ENCODE results near the gene STK32C. TPM values are rescaled to one million over a fixed set of nuclear protein-coding genes. Genes with fewer than 3 reads are reported as not detected.

The STK32C gene
- total RNA-seq, 4 donors from 2014 or later, result 5.0 to 8.9 (median 8.1) TPM

DNA sequence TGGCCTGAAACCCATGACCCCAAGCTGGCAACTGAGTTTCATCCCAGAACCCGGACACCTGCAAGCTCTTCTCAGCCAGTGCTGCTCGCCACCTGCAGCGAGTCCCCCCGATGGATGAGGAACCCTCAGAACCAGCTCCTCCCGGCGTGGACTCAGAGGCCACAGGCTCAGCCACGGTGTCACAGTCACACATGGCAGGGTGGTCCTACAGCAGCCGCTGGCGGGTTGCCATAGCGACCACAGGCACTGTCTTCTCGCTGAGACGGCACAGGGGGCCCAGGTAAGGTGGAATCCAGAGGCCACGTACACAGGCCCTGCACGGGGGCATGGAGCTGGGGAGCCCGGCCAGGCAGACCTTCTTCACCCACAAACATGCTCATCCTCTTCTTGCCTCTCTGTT is 67.6 kb downstream of the STK32C start:
- TF ChIP-seq, protein P1, sequence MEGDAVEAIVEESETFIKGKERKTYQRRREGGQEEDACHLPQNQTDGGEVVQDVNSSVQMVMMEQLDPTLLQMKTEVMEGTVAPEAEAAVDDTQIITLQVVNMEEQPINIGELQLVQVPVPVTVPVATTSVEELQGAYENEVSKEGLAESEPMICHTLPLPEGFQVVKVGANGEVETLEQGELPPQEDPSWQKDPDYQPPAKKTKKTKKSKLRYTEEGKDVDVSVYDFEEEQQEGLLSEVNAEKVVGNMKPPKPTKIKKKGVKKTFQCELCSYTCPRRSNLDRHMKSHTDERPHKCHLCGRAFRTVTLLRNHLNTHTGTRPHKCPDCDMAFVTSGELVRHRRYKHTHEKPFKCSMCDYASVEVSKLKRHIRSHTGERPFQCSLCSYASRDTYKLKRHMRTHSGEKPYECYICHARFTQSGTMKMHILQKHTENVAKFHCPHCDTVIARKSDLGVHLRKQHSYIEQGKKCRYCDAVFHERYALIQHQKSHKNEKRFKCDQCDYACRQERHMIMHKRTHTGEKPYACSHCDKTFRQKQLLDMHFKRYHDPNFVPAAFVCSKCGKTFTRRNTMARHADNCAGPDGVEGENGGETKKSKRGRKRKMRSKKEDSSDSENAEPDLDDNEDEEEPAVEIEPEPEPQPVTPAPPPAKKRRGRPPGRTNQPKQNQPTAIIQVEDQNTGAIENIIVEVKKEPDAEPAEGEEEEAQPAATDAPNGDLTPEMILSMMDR (IDR thresholded peaks at IDR 0.05), result no peak
- ATAC-seq (ENCODE audit: low FRiP score) (no peak), DNase-seq (ENCODE audit: low spot score) (no peak)

DNA sequence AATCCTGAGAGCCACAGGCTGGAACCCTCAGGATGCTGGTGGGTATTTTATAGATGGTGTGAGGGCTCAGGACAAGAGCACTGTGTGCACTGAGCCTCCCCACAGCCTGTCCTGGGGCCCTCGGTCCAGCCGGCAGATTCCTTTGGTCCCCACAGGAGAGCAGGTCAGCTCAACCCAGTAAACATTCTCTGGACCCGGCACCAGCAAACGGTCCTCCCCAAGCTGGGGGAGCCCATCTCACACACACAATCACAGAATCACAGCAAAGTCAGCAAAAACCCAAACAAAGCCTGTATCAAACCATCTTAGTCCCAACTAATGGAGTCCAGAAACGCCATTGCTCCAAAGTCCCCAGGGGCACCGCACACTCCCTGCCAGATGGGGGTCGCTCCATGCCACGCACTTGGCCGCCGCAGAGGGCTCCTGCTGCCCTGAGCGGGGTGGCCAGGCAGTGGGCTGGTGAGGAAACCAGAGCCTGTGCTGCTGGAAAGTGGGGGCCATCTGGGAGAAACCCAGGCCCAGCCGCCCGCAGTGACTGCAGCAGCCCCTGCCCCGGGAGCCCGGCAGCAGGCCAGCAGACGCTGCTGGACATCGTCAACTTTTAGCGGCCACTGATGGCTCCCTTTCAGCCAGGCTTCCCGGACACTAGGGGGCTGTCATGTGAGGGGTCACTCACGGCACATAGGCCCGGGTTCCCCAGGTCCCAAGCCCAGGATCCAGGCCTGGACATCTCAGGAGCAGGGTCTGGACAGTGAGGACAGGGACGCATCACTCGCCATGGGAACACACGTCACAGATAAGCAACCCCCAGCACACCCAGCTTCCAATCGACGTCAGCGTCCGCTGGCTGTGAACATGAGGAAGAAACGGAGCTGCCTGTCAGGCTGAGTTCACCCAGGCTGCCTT is 68.4 kb downstream of the STK32C start:
- DNase-seq (ENCODE audit: low spot score) (no peak), ATAC-seq (ENCODE audit: low FRiP score) (no peak)
- TF ChIP-seq, protein P1 (IDR thresholded peaks at IDR 0.05), result no peak

DNA sequence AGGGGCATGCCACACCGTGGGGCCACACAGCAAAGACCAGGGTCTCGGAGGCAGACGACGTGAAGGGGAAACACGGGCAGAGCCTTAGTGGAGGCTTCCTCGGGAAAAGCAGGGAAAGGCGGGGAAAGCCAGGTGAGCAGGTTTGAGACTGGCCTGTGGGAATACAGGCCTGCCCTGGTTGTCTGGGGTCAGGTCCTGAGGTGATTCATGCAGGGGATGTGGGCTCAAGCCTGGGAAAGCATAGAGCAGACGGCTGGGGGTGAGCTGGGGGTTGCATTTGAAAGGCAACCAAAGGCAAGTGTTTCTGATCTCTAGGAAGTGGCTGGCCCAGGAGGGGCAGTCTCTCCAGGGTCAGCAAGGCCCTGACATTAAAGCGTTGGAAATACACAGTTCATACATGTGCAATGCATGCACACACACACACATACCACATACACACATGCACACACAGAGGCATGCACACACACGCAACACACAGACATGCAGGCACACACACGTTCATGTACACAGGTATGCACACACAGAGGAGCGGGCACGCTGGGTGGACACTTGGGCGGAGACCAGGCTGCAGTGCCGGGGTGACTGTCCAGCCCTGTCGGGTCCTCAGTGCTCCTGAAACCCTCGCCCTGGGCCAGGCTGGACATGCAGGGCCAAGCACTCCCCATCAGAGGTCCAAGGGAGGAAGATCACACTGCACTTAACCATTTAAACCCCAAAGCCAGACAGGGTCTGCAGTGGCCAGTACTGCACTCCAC is 69.2 kb downstream of the STK32C start:
- no peak for ATAC-seq (ENCODE audit: low FRiP score)
- TF ChIP-seq, protein P1 (IDR thresholded peaks at IDR 0.05), result no peak
- no peak for DNase-seq (ENCODE audit: low spot score)

DNA sequence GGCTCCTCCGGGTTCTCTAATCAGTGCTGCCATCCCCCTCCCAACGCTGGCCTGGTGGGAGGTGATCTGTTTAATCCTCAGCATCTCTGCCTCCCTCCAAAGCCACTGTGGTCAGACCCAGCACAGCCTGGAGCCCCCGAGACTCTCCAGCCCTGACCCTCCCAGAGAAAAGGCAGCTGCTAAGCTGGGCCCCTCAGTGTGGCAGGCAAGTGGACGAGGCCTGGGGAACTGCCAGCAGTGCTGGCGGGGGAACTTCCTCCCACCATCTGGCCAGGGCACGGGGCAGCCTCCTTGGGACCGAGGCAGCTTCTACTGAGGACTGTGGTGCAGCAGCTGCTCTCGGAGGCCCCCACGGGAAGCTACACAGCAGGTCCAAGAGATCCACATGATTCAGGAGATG is 69.9 kb downstream of the STK32C start:
- no peak for ATAC-seq (ENCODE audit: low FRiP score)
- DNase-seq (ENCODE audit: low spot score), result no peak
- TF ChIP-seq, protein P1 (IDR thresholded peaks at IDR 0.05), result no peak

DNA sequence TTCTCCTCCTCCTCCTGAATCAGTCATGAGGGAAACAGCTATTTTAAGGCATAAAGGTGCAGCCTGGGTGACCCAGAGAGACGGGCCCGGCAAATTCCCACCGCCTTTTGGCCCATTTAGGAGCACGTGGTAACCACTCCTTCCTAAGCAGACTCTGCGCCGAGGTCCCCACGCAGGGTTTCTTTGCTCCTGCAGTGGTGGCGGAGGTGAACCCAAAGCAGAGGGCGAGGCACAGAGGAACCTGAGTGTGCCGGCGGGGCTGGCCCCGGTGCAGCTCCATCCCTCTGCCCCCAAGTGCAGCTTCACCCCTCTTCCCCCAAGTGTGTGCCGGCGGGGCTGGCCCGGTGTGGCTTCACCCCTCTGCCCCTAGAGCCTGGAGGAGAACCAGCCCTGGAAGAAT is 70.4 kb downstream of the STK32C start:
- DNase-seq (ENCODE audit: low spot score), result no peak
- no peak for ATAC-seq (ENCODE audit: low FRiP score)
- TF ChIP-seq, protein P1 (IDR thresholded peaks at IDR 0.05), result no peak

DNA sequence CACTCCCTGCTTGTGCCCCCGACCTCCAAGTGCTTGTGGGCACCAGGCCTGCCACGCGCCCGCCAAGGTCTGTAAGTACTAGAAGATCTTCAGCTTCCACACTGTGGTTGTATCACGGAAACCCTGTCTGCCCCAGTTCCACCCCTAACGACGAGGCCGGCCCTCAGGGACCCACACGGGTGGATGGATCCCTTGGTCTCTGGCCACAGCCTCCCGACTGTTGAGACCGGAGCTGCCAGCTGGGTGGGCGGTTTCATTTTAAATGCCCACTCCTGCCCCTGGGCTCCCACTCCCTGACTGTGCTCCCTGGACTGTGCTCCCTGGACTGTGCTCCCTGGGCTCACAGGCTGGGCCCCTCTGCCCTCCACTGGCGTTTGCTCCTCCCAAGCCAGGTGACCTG is 70.9 kb downstream of the STK32C start:
- TF ChIP-seq, protein P1 (IDR thresholded peaks at IDR 0.05), result no peak
- ATAC-seq (ENCODE audit: low FRiP score), result no peak
- no peak for DNase-seq (ENCODE audit: low spot score)

All from omental fat pad (tissue), 4 donors.